B cell (primary cell): ENCODE data around the gene ZNF384. TPM values are rescaled to one million over a fixed set of nuclear protein-coding genes. Genes with fewer than 3 reads are reported as not detected.

Experiments used
- ATAC-seq: fragments of 200-7000 bp; cut with Tn5 transposase; one replicate; pipeline ENCODE4 v1.10.0; 2021; ENCODE audit warnings: low read depth, mild to moderate bottlenecking, moderate number of reproducible peaks, moderate library complexity
- CTCF ChIA-PET: fragments of 350-600 bp; sonication (Branson Sonifier 250); formaldehyde crosslinking; loops from one replicate; lab custom pipeline; 2021; ENCODE audit warnings: antibody characterized with exemption, inconsistent platforms; lab: Charles Lee
- POLR2A ChIA-PET: fragments of 350-600 bp; sonication (Branson Sonifier 250); formaldehyde crosslinking; loops from one replicate; lab custom pipeline; 2021; ENCODE audit warnings: antibody characterized with exemption; lab: Charles Lee
- DNase-seq: peaks from one replicate; pipeline ENCODE4 v3.0.0; 2013
- H2AFZ ChIP-seq: 2 replicates; pipeline ENCODE4 v1.6.1; 2012; ENCODE audit warnings: mild to moderate bottlenecking, low read depth, low read length; ENCODE audit not compliant: insufficient read depth, poor library complexity, severe bottlenecking
- H3K27ac ChIP-seq, 2 donors: 1 replicate in 1 of 2; 2 replicates in 1 of 2; pipeline ENCODE4 v1.5.1; 2012 to 2013; ENCODE audit warnings: low read length in 2 of 2, mild to moderate bottlenecking in 2 of 2, moderate library complexity in 1 of 2
- H3K27me3 ChIP-seq, 4 experiments: fragments of 200-600 bp in 1 of 4; sonication (generic) in 1 of 4; replicated peaks in 1 of 4; 1 replicate in 2 of 4; 2 replicates in 2 of 4; pipeline versions ENCODE4 v1.6.1 to v1.7.0; 2013 to 2016; ENCODE audit warnings: low read length in 3 of 4, mild to moderate bottlenecking in 2 of 4, mixed read lengths in 1 of 4, moderate library complexity in 1 of 4; ENCODE audit not compliant: insufficient read depth in 4 of 4, control insufficient read depth in 3 of 4; ENCODE audit errors: control extremely low read depth in 1 of 4
- H3K36me3 ChIP-seq, 2 experiments: replicated peaks in 1 of 2; 1 replicate in 1 of 2; 2 replicates in 1 of 2; pipeline versions ENCODE4 v1.6.1 to v1.7.1; 2013; ENCODE audit warnings: low read length in 1 of 2; ENCODE audit not compliant: insufficient read depth in 2 of 2, control insufficient read depth in 1 of 2; ENCODE audit errors: control extremely low read depth in 1 of 2, extremely low read depth in 1 of 2
- H3K4me1 ChIP-seq, 2 donors: fragments of 200-600 bp in 1 of 2; sonication (generic) in 1 of 2; 1 replicate in 1 of 2; 2 replicates in 1 of 2; pipeline versions ENCODE4 v1.5.1 to v1.6.1; 2013 to 2017; ENCODE audit warnings: low read length in 2 of 2; ENCODE audit not compliant: control insufficient read depth in 2 of 2, insufficient read depth in 2 of 2
- H3K4me2 ChIP-seq: replicated peaks from 2 replicates; pipeline ENCODE3; 2012; ENCODE audit warnings: mild to moderate bottlenecking, low read depth, low read length; ENCODE audit not compliant: poor library complexity, severe bottlenecking
- H3K4me3 ChIP-seq, 5 experiments: fragments of 200-600 bp in 1 of 5; sonication (generic) in 1 of 5; 1 replicate in 3 of 5; 2 replicates in 2 of 5; pipeline versions ENCODE4 v1.5.1 to v1.7.0; 2011 to 2016; ENCODE audit warnings: low read length in 4 of 5, mild to moderate bottlenecking in 4 of 5, low read depth in 2 of 5, control low read depth in 1 of 5, moderate library complexity in 1 of 5; ENCODE audit not compliant: insufficient read depth in 1 of 5; ENCODE audit errors: control extremely low read depth in 1 of 5, extremely low read depth in 1 of 5
- H3K79me2 ChIP-seq: fragments of 200-600 bp; sonication (generic); one replicate; pipeline ENCODE4 v1.6.0; 2016; ENCODE audit warnings: low read length; ENCODE audit not compliant: control insufficient read depth, insufficient read depth
- H3K9ac ChIP-seq: fragments of 200-600 bp; sonication (generic); 2 replicates; pipeline ENCODE4 v1.6.1; 2017; ENCODE audit warnings: mild to moderate bottlenecking, low read length, moderate library complexity
- H3K9me3 ChIP-seq, 3 donors: one replicate each; pipeline versions ENCODE4 v1.6.1 to v1.7.1; 2013; ENCODE audit warnings: low read length in 2 of 3; ENCODE audit not compliant: control insufficient read depth in 2 of 3, insufficient read depth in 1 of 3; ENCODE audit errors: control extremely low read depth in 1 of 3
- H4K20me1 ChIP-seq: 2 replicates; pipeline ENCODE4 v1.6.0; 2012; ENCODE audit warnings: mild to moderate bottlenecking, low read length; ENCODE audit not compliant: insufficient read depth, control insufficient read depth, poor library complexity, severe bottlenecking
- H3K27ac Mint-ChIP-seq: one replicate; pipeline ENCODE4 v1.8.0; 2021; ENCODE audit warnings: mixed read lengths
- H3K27me3 Mint-ChIP-seq: one replicate; pipeline ENCODE4 v1.8.0; 2021; ENCODE audit warnings: mixed read lengths
- H3K4me1 Mint-ChIP-seq: one replicate; pipeline ENCODE4 v1.8.0; 2021; ENCODE audit warnings: mixed read lengths
- H3K4me3 Mint-ChIP-seq: one replicate; pipeline ENCODE4 v1.8.0; 2021; ENCODE audit warnings: mixed read lengths
- H3K9me3 Mint-ChIP-seq: one replicate; pipeline ENCODE4 v1.8.0; 2022; ENCODE audit warnings: mixed read lengths; ENCODE audit not compliant: insufficient read depth
- EZH2 ChIP-seq: IDR thresholded peaks from 2 replicates; pipeline ENCODE4 v1.6.1; 2012; ENCODE audit warnings: borderline replicate concordance, low read depth, mild to moderate bottlenecking, moderate library complexity, low read length; ENCODE audit not compliant: insufficient read depth, poor library complexity, severe bottlenecking
- WGBS: methylation state at CpG from one replicate; pipeline ENCODE4 v1.1.5; 2013; ENCODE audit warnings: missing lambda C conversion rate; ENCODE audit not compliant: insufficient coverage; 5-methylcytosine and 5-hydroxymethylcytosine counted together
- intact Hi-C: fragments of 100-400 bp; cut with micrococcal nuclease; formaldehyde crosslinking; loops from one replicate; pipeline ENCODE4 v1.10.0; 2022
- polyA plus RNA-seq: library from polyadenylated mRNA; depleted of rRNA; stranded (reverse); fragments of >200 nt; gene quantifications from 2 replicates; pipeline ENCODE4 v1.2.3, GENCODE V29; 2012
- total RNA-seq, 2 donors: library from RNA; stranded (reverse); fragments of 120-200 nt in 1 of 2; gene quantifications; 1 replicate in 1 of 2; 2 replicates in 1 of 2; pipeline versions ENCODE4 v1.2.3 to v1.2.4, GENCODE V29; 2013 to 2022
- TF ChIP-seq, protein P1 (sequence below): fragments of 200-600 bp; IDR thresholded peaks from one replicate; pipeline ENCODE4 v1.8.0; 2022; ENCODE audit warnings: antibody characterized with exemption, mild to moderate bottlenecking

Gene ZNF384
- total and polyA plus RNA-seq, 2 donors (not counting 1 experiment from before 2014, with no cell fraction given): 83.4 to 108 TPM

DNA sequence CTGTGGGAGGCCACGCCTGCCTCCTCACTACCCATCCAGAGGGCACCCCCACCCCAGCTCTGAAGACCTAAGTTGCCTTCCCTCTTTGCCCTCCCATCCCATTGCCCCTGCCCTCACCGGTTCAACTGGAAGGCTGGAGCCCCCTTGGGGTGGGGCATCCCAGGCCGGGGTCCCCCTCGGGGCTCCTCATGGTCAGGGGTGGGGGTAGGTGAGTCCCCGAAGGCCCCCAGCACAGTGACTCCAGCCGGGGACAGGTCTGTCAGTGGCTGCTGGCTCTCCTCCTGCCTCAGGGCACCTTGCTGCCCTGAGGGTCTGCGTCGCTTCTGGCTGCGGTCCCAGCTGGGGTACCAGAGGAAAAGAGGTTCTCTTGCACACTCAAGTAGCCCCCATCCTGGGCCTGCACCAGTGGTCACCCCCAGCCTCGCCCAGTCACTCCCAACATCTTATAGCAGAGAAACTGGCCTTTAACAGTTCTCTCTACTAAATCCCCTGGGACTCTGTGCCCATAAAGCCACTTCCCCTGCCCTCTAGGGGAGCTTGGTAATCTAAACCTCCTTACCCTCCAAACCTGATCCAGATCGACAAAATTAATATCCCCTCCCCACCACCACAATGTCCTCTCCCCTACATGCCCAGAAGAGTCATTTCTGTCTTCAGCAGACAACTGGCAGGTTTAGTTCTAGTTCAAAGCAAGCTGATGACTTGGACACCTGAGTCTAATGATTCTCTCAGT is 6.3 kb upstream of the ZNF384 start:
- Histone ChIP-seq H3K9ac (no peak overlapping the region), H4K20me1 (no peaks in the 10 kb centered on the region), H3K4me3 (no peak overlapping the region), H3K9me3 (peaks cover 0 to 3% (median 0%) of the 10 kb centered on the region in 3 donors), H2AFZ (no peak overlapping the region), H3K4me2 (peak overlapping the region; percentile 69), H3K4me1 (peaks cover 41 to 50% of the 10 kb centered on the region in 2 donors), H3K36me3 (peaks cover 0 to 4% of the 10 kb centered on the region in 2 experiments), H3K27me3 (peaks cover 0 to 5% (median 0%) of the 10 kb centered on the region in 4 experiments), H3K79me2 (peaks cover 13% of the 10 kb centered on the region), H3K27ac (no peak overlapping the region)
- POLR2A ChIA-PET: interaction anchor here (0.6 to 2.6 kb wide), 2 partner anchors 28 to 71 kb away, joined by 3 to 13 read pairs; partner anchors contain the start of gene COPS7A
- H3K27ac Mint-ChIP-seq: no peak overlapping the region
- peak; percentile 34 for DNase-seq
- CTCF ChIA-PET: interaction anchor here (1.3 to 1.7 kb wide), 3 partner anchors 11 to 58 kb away, joined by 3 to 6 read pairs (median 4); no protein-coding TSS in a partner anchor
- 66% methylated on average over 9 of the region's 11 CpGs for WGBS
- H3K27me3 Mint-ChIP-seq: no peaks in the 10 kb centered on the region
- H3K4me1 Mint-ChIP-seq: peaks cover 52% of the 10 kb centered on the region
- intact Hi-C loops: loop anchor here (2.0 kb wide), 1 partner anchor 29 kb away; the partner anchor contains the start of gene COPS7A
- H3K9me3 Mint-ChIP-seq: no peaks in the 10 kb centered on the region
- no peak for ATAC-seq
- H3K4me3 Mint-ChIP-seq: no peak overlapping the region
- TF ChIP-seq, protein P1, sequence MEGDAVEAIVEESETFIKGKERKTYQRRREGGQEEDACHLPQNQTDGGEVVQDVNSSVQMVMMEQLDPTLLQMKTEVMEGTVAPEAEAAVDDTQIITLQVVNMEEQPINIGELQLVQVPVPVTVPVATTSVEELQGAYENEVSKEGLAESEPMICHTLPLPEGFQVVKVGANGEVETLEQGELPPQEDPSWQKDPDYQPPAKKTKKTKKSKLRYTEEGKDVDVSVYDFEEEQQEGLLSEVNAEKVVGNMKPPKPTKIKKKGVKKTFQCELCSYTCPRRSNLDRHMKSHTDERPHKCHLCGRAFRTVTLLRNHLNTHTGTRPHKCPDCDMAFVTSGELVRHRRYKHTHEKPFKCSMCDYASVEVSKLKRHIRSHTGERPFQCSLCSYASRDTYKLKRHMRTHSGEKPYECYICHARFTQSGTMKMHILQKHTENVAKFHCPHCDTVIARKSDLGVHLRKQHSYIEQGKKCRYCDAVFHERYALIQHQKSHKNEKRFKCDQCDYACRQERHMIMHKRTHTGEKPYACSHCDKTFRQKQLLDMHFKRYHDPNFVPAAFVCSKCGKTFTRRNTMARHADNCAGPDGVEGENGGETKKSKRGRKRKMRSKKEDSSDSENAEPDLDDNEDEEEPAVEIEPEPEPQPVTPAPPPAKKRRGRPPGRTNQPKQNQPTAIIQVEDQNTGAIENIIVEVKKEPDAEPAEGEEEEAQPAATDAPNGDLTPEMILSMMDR: no peak
- no peak for TF ChIP-seq EZH2

DNA sequence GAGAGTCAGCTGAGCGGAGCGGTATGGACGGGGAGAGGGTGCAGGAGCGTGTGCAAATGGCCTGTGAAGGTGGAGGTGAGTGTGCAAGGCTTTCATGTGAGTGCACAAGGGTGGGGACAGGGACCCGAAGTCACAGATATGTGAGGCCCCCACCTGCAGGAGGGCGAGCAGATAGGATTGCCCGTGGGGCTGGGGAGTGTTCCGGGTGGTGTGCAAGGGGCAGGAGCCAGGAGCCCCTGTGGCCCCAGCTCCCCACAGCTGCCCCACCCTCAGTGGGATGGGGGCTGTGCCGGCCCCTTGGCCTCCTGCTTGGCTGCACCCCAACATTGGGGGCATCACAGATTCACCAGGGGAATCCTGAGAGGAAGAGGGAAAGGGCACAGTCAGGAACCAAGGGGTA is 5.5 kb upstream of the ZNF384 start:
- TF ChIP-seq, protein P1: no peak
- TF ChIP-seq EZH2: no peak
- 79% methylated on average over 7 of the region's 9 CpGs for WGBS
- peaks cover 0 to 3% (median 0%) of the 10 kb centered on the region in 3 donors for H3K9me3 ChIP-seq
- CTCF ChIA-PET: no interaction called here
- POLR2A ChIA-PET: no interaction called here
- H3K4me1 Mint-ChIP-seq: peaks cover 57% of the 10 kb centered on the region
- H3K36me3 ChIP-seq: peaks cover 0 to 4% of the 10 kb centered on the region in 2 experiments
- H3K27me3 Mint-ChIP-seq: no peaks in the 10 kb centered on the region
- DNase-seq (no peak), ATAC-seq (no peak)
- no peak overlapping the region for H2AFZ ChIP-seq
- no peak overlapping the region for H3K27ac Mint-ChIP-seq
- H3K27me3 ChIP-seq: peaks cover 0 to 3% (median 0%) of the 10 kb centered on the region in 4 experiments
- H3K79me2 ChIP-seq: peaks cover 21% of the 10 kb centered on the region
- no peak overlapping the region for H3K4me3 ChIP-seq
- H3K9me3 Mint-ChIP-seq: no peaks in the 10 kb centered on the region
- intact Hi-C loops: no loop called here
- no peak overlapping the region for H3K27ac ChIP-seq
- no peak overlapping the region for H3K4me3 Mint-ChIP-seq
- H3K4me2 ChIP-seq: no peak overlapping the region
- H4K20me1 ChIP-seq: no peaks in the 10 kb centered on the region
- no peak overlapping the region for H3K9ac ChIP-seq
- H3K4me1 ChIP-seq: peaks cover 41 to 51% of the 10 kb centered on the region in 2 donors
